Parathyroid adenoma (tissue), 2 donors: ENCODE measurements around the gene ENOX1.

ENCODE experiments used
- H2AFZ ChIP-seq: fragments of 300-600 bp; sonication (generic); one replicate; pipeline ENCODE4 v1.7.0; 2017; ENCODE audit warnings: antibody characterized with exemption, mild to moderate bottlenecking
- H3K27ac ChIP-seq: fragments of 300-600 bp; sonication (generic); one replicate; pipeline ENCODE4 v1.7.0; 2017
- H3K27me3 ChIP-seq: fragments of 300-600 bp; sonication (generic); one replicate; pipeline ENCODE4 v1.7.0; 2017; ENCODE audit warnings: low read length; ENCODE audit not compliant: control insufficient read depth, insufficient read depth
- H3K36me3 ChIP-seq: fragments of 300-600 bp; sonication (generic); one replicate; pipeline ENCODE4 v1.7.0; 2017; ENCODE audit warnings: low read length; ENCODE audit not compliant: control insufficient read depth, insufficient read depth
- H3K4me1 ChIP-seq: fragments of 300-600 bp; sonication (generic); one replicate; pipeline ENCODE4 v1.7.0; 2017; ENCODE audit warnings: control low read depth
- H3K4me2 ChIP-seq: fragments of 300-600 bp; sonication (generic); one replicate; pipeline ENCODE4 v1.7.0; 2017; ENCODE audit warnings: low read length
- H3K4me3 ChIP-seq: fragments of 300-600 bp; sonication (generic); one replicate; pipeline ENCODE4 v1.7.0; 2017; ENCODE audit warnings: low read depth, low read length
- H3K79me2 ChIP-seq: fragments of 300-600 bp; sonication (generic); one replicate; pipeline ENCODE4 v1.7.0; 2017; ENCODE audit warnings: control low read depth
- H3K9ac ChIP-seq: fragments of 300-600 bp; sonication (generic); one replicate; pipeline ENCODE4 v1.7.0; 2017; ENCODE audit warnings: mild to moderate bottlenecking
- H3K9me3 ChIP-seq: fragments of 300-600 bp; sonication (generic); one replicate; pipeline ENCODE4 v1.7.0; 2017; ENCODE audit warnings: low read length; ENCODE audit not compliant: control insufficient read depth
- CTCF ChIP-seq: fragments of 300-600 bp; sonication (generic); IDR thresholded peaks from one replicate; pipeline ENCODE4 v1.7.0; 2017; ENCODE audit warnings: antibody characterized with exemption, mild to moderate bottlenecking
- donor health status: primary hyperparathyroidism.

ENOX1 gene

GRCh38 chr13:43596006-43596405 lies 190.8 kb downstream of the ENOX1 start:
- Histone ChIP-seq H3K4me3 (no peak overlapping the region), H3K36me3 (no peaks in the 10 kb centered on the region), H3K79me2 (no peaks in the 10 kb centered on the region), H3K9me3 (no peaks in the 10 kb centered on the region), H3K9ac (no peak overlapping the region), H3K27me3 (no peaks in the 10 kb centered on the region), H3K4me2 (no peak overlapping the region), H2AFZ (no peak overlapping the region), H3K4me1 (no peaks in the 10 kb centered on the region), H3K27ac (no peak overlapping the region)
- no peak for TF ChIP-seq CTCF

GRCh38 chr13:43587376-43587775 lies 199.4 kb downstream of the ENOX1 start:
- no peak for TF ChIP-seq CTCF
- Histone ChIP-seq H3K36me3 (no peaks in the 10 kb centered on the region), H3K4me3 (no peak overlapping the region), H3K27ac (no peak overlapping the region), H3K9ac (no peak overlapping the region), H3K9me3 (no peaks in the 10 kb centered on the region), H2AFZ (no peak overlapping the region), H3K79me2 (no peaks in the 10 kb centered on the region), H3K27me3 (no peaks in the 10 kb centered on the region), H3K4me2 (no peak overlapping the region), H3K4me1 (no peaks in the 10 kb centered on the region)

- Histone ChIP-seq H3K4me1 (no peaks in the 10 kb centered on the region), H2AFZ (no peak overlapping the region), H3K9ac (no peak overlapping the region), H3K27ac (no peak overlapping the region), H3K9me3 (no peaks in the 10 kb centered on the region), H3K36me3 (no peaks in the 10 kb centered on the region), H3K79me2 (no peaks in the 10 kb centered on the region), H3K27me3 (no peaks in the 10 kb centered on the region), H3K4me2 (no peak overlapping the region), H3K4me3 (no peak overlapping the region)
- TF ChIP-seq CTCF, result no peak
Observed at GRCh38 chr13:43584751-43585150, 202.0 kb downstream of the ENOX1 start.

GRCh38 chr13:43583321-43583720 lies 203.5 kb downstream of the ENOX1 start:
- Histone ChIP-seq H3K27ac (no peak overlapping the region), H3K36me3 (no peaks in the 10 kb centered on the region), H3K4me2 (no peak overlapping the region), H2AFZ (no peak overlapping the region), H3K4me3 (no peak overlapping the region), H3K9me3 (no peaks in the 10 kb centered on the region), H3K27me3 (no peaks in the 10 kb centered on the region), H3K79me2 (no peaks in the 10 kb centered on the region), H3K4me1 (no peaks in the 10 kb centered on the region), H3K9ac (no peak overlapping the region)
- TF ChIP-seq CTCF, result no peak

GRCh38 chr13:43580280-43580679 lies 206.5 kb downstream of the ENOX1 start:
- no peak overlapping the region for H3K9ac ChIP-seq
- no peak for TF ChIP-seq CTCF
- no peaks in the 10 kb centered on the region for H3K4me1 ChIP-seq
- no peak overlapping the region for H2AFZ ChIP-seq
- H3K9me3 ChIP-seq, result no peaks in the 10 kb centered on the region
- no peak overlapping the region for H3K27ac ChIP-seq
- no peak overlapping the region for H3K4me2 ChIP-seq
- no peaks in the 10 kb centered on the region for H3K27me3 ChIP-seq
- H3K36me3 ChIP-seq, result no peaks in the 10 kb centered on the region
- H3K79me2 ChIP-seq, result no peaks in the 10 kb centered on the region
- no peak overlapping the region for H3K4me3 ChIP-seq
